Rectal smooth muscle tissue (tissue), 1 donor: ENCODE results near the gene AUNIP.

Experiments
- H3K27ac ChIP-seq: one replicate; pipeline ENCODE4 v1.7.0; 2013; ENCODE audit warnings: low read depth, low read length, inconsistent platforms
- H3K27me3 ChIP-seq: one replicate; pipeline ENCODE4 v1.7.0; 2013; ENCODE audit warnings: low read length; ENCODE audit not compliant: control insufficient read depth, insufficient read depth
- H3K36me3 ChIP-seq: one replicate; pipeline ENCODE4 v1.7.0; 2013; ENCODE audit warnings: low read length; ENCODE audit not compliant: control insufficient read depth, insufficient read depth
- H3K4me1 ChIP-seq: one replicate; pipeline ENCODE4 v1.7.0; 2013; ENCODE audit warnings: low read length; ENCODE audit not compliant: control insufficient read depth, insufficient read depth
- H3K4me3 ChIP-seq: one replicate; pipeline ENCODE4 v1.7.0; 2013; ENCODE audit warnings: low read length
- H3K9ac ChIP-seq: one replicate; pipeline ENCODE4 v1.7.0; 2013; ENCODE audit warnings: low read length

Gene AUNIP

DNA sequence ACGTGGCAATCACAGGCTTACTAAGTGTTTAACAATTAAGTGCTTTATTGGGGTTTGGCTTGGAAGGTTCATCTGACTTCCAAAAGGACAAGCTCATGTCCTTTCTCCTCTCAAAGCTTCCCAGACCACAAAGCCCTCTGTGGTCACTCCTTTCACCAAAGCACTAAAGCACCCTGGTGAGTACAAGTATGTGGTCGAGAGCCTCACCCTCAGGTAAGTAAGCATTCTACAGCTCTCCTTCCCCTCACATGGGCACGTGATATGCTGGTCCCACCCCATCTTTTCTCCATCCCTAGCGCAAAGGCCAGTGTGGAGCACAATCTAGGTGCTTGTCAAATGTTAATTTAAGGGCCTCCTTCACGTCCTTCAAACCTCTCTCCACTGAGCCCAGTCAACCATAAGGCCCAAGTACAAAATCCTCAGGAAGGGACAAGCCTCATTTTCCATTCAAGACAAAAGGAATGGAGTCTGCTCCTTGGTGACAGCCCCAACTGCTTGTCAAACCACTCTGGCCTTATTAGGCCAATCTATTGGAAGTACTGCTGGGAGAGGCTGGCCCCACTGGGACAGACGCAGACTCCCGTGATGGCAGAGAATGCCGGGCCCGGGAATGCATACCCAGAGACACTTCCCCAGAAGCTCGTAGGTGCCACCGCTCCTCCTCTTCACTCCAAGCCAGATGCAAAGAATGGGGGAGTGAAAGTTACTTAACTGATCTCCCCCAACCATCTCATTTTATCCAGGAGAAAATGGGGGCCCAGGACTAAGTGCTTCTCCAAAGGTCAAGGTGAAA lies 39.2 kb upstream of the AUNIP start:
- Histone ChIP-seq H3K36me3 (peaks cover 10% of the 10 kb centered on the region), H3K4me3 (no peak overlapping the region), H3K9ac (no peak overlapping the region), H3K4me1 (no peaks in the 10 kb centered on the region), H3K27ac (no peak overlapping the region), H3K27me3 (no peaks in the 10 kb centered on the region)

DNA sequence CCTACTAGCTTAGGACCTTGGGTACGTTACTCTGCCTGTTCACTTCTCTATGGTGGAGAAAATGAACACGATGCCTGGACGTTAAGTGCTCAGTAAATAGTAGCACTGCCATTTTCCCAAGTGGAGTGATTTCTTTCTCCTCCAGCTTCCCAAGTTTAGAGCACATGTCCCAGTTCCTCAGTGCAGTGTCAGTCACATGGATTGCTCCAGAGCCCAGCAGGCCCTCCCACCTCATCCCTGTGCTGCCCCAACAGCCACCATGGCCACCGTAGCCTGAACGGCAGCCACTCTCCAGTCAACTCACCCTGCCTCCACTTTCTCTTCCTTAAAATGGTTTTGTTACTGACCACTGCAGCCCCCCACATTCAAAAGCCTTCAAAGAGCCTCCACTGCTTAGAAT lies 38.5 kb upstream of the AUNIP start:
- no peak overlapping the region for H3K9ac ChIP-seq
- no peak overlapping the region for H3K27ac ChIP-seq
- peaks cover 10% of the 10 kb centered on the region for H3K36me3 ChIP-seq
- H3K27me3 ChIP-seq = no peaks in the 10 kb centered on the region
- peaks cover under 1% of the 10 kb centered on the region for H3K4me1 ChIP-seq
- H3K4me3 ChIP-seq = no peak overlapping the region

DNA sequence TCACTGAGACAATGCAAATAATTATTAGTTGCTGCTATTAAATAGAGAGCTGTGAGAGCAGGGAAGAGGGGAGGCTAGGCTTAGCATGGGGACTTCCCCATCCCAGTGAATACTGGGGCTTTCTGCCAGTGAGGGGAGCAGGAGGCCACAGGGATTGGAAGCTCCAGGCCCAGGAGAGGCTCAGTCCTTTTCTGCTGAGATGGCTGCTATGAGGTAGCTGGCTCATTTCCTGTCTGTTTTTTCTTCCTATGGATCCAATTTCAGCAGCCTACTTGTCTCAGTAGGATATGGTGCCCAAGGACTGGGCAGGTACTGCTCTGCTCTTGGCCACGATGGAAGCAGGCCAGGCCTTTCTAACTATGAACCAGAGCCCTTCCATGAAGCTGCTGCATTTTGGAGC lies 37.0 kb upstream of the AUNIP start:
- Histone ChIP-seq H3K27me3 (no peaks in the 10 kb centered on the region), H3K4me1 (peaks cover 5% of the 10 kb centered on the region), H3K4me3 (no peak overlapping the region), H3K9ac (no peak overlapping the region), H3K36me3 (peaks cover 8% of the 10 kb centered on the region), H3K27ac (no peak overlapping the region)

DNA sequence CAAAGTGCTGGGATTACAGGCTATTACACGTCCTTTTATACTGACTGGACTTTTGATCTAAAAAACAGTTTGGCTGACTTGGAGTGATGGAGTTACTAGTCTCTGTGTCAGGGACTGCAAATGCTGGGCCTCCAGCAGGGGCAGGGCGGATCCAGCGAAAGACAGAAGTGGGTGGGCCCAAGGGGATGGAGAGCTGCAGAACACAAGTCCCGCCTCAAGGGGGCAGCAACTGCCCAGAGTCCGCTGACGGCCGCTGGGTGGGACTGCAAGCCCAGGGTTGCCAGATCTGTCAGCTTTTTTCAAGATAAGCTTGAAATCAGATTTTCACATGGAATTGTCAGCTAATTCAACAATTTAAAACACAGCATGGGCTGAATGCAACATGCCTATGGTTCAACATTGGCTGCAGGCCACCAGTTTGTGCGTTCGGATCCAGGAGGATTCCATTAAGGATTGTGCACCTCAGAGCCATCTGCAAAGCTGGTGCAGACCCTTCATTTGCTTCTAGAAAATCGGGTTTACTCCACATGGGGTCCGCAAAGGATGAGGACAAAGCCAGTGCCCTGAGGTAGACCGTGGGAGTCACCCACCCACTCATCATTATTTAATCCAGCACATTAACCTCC lies 36.2 kb upstream of the AUNIP start:
- no peak overlapping the region for H3K27ac ChIP-seq
- no peak overlapping the region for H3K9ac ChIP-seq
- no peak overlapping the region for H3K4me3 ChIP-seq
- peaks cover 5% of the 10 kb centered on the region for H3K4me1 ChIP-seq
- H3K27me3 ChIP-seq = no peaks in the 10 kb centered on the region
- peaks cover 8% of the 10 kb centered on the region for H3K36me3 ChIP-seq

DNA sequence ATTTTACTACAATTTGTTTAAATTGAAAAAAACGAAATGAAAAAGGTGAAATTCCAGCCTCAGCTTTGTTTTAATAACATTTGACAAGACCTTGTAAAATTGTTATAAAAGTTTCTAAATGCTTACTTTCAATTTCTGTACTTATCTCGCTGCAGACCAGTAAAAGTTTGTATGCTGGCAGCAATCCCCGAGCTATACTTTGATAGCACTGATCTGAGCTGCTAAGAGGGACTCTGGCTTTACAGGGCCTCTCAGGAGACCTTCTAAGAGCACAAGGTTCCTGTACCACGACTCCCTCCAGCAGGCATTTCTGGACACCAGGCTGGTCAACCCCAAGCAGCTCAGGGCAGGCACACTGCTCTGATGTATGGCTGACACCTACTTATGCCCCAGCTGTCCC lies 33.9 kb upstream of the AUNIP start:
- Histone ChIP-seq H3K9ac (no peak overlapping the region), H3K27ac (no peak overlapping the region), H3K4me3 (no peak overlapping the region), H3K4me1 (peaks cover 5% of the 10 kb centered on the region), H3K27me3 (no peaks in the 10 kb centered on the region), H3K36me3 (peaks cover under 1% of the 10 kb centered on the region)

DNA sequence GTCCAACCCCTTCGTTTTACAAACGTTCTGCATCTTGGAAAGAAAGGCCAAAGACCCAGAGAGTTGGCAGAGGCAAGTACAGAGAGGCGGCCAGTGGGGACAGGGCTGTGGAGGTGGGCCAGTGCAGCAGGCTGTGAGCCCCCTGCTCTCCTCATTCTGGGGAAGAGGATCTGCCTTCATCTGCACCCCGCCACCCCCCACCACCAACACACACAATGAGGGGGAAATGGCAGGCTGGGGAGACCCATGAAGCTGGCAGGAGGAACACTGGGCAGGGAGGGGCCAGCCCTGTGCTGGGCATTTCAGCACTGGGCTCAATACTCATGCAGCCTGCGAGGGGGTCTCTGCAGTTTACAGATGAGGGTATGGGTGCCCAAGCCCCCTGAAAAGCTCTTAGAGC lies 32.3 kb upstream of the AUNIP start:
- H3K9ac ChIP-seq = no peak overlapping the region
- no peak overlapping the region for H3K4me3 ChIP-seq
- no peaks in the 10 kb centered on the region for H3K27me3 ChIP-seq
- H3K27ac ChIP-seq = no peak overlapping the region
- H3K4me1 ChIP-seq = peaks cover 5% of the 10 kb centered on the region
- H3K36me3 ChIP-seq = no peaks in the 10 kb centered on the region

DNA sequence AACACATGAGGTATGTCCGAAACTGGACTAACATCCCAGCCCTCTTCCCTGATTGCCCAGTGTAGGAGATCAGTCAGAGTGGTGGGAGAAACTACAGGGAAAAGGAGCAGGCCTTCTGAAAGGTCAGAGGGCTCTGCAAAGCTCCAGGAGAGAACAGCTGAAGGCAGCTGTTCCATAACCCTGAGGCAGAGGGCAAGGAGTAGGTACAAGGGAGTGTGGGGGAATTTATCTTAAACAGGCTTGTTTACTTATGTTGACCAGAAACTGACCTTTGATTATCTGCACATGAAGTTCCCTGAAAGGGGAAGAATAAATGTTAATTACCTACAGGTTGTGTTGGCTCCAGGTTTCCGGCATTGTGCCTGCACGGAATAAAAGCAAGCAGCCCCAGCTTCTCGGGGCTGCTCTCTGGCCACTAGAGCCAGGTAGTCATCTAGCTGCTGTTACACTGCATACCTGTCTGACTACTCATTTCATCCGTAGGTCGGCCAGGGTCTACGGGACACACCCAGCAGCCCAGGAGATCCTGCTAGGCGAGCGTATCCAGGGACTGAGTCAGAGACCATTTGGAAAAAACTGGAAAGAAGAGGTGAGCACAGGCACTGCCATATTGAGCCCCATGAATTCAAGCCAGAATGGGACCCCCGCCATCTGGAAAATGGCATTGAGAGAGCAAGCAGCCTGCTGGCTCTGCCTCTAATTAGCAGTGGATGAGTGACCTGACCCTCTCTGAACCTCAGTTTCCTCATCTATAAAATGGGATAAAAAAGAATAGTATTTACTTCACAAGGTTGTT lies 31.2 kb upstream of the AUNIP start:
- H3K4me3 ChIP-seq = no peak overlapping the region
- H3K4me1 ChIP-seq = peaks cover 5% of the 10 kb centered on the region
- H3K9ac ChIP-seq = no peak overlapping the region
- no peak overlapping the region for H3K27ac ChIP-seq
- H3K27me3 ChIP-seq = no peaks in the 10 kb centered on the region
- no peaks in the 10 kb centered on the region for H3K36me3 ChIP-seq

DNA sequence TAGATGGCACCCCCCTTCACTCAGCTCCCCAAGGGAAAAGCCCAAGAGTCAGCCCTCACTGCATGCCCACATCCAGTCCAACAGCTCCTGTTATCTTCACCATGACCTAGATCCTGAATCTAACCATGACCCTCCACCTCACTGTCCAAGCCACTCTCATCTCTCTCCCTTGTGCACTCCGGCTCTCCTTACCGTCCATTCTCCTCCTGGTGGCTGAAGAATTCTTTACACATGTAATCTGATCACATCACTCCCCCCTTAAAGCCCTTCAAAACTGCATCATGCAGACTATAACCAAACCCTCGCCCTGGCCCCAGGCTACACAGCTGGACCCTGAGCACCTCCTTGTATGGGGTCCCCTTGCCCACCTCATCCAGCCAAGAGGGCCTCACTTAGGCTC lies 30.2 kb upstream of the AUNIP start:
- Histone ChIP-seq H3K36me3 (no peaks in the 10 kb centered on the region), H3K9ac (no peak overlapping the region), H3K4me3 (no peak overlapping the region), H3K4me1 (peaks cover 5% of the 10 kb centered on the region), H3K27me3 (no peaks in the 10 kb centered on the region), H3K27ac (no peak overlapping the region)

DNA sequence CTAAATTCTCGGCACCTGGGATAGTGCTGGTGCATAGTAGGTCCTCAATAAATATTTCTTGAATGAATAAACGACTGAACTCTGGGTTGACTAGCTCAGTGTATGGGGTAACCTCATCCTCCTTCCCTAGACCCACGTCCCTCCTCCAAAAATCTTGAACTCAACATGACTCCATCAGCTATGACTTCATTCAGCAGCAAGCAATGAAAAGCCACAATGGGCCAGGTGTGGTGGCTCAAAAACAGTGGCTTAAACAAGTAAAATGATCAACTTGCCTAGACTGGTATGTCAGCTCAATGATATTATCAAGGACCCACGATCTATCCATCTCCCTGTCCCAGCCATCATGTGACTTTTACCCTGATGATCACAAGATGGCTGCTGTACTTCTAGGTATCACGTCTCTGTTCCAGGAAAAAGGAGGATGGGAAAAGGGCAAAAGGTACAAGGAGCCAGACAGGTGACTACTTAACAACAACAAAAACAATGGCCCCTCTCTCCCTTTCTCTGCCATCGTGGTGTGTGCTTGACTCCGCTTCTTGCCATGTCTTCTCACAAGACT lies 29.2 kb upstream of the AUNIP start:
- H3K27me3 ChIP-seq = no peaks in the 10 kb centered on the region
- no peaks in the 10 kb centered on the region for H3K36me3 ChIP-seq
- H3K9ac ChIP-seq = no peak overlapping the region
- H3K27ac ChIP-seq = no peak overlapping the region
- H3K4me3 ChIP-seq = no peak overlapping the region
- H3K4me1 ChIP-seq = peaks cover 5% of the 10 kb centered on the region

DNA sequence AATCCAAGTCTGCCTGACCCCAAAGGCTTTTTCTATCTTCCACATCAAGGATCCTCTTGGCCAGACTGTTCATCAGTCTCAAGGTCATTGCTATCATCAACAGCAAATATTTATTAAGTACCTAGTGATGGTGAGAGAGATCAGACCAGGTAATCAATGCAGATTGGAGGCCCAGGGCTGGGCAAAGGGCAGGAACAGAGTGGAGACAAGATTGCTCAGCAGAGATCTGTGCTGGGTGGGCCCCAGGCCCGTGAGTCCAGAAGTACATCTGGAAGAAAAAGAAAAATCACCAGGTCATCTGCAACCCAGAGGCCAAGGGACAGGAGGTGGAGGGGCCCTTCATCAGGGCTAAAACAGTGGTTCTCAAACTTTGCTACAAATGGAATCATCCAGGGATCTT lies 26.3 kb upstream of the AUNIP start:
- Histone ChIP-seq H3K4me3 (no peak overlapping the region), H3K36me3 (no peaks in the 10 kb centered on the region), H3K4me1 (no peaks in the 10 kb centered on the region), H3K9ac (no peak overlapping the region), H3K27ac (no peak overlapping the region), H3K27me3 (no peaks in the 10 kb centered on the region)

DNA sequence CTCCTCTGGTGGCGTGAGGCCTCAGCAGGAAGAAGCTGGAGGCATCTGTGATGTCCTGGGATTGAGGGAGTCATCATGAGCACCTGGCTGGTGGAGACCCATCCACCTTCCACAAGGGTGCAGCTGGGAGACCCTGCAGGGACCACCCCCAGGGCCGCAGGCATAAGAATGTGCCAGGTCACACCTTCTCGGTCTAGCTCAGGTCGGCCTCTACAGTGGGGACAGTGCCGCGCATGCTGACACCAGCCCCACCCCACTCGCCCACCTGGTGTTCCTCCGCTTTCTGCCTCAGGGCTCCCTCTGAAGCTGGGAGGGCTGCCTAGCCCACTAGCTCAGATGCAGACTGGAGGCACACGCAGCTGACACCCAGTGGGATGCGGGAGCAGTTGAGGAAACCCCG lies 22.0 kb upstream of the AUNIP start:
- Histone ChIP-seq H3K27ac (no peak overlapping the region), H3K27me3 (no peaks in the 10 kb centered on the region), H3K4me3 (no peak overlapping the region), H3K9ac (no peak overlapping the region), H3K4me1 (no peaks in the 10 kb centered on the region), H3K36me3 (no peaks in the 10 kb centered on the region)

DNA sequence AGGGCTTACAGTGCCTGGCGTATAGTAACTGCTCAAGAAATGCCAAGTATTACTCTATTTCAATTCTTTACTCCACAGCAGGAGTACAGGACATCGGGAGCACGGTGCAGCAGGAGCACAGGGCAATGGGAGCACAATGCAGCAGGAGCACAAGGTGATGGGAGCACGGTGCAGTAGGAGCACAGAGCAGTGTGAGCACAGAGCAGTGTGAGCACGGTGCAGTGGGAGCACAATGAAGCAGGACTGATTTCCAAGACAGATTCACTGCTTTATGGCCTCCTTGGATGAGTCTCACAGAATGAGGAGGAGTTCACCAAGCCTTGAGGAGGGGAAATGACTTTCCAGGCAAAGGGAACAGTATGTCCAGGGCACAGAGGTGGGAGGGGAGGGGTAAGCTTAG lies 21.3 kb upstream of the AUNIP start:
- Histone ChIP-seq H3K27me3 (no peaks in the 10 kb centered on the region), H3K36me3 (no peaks in the 10 kb centered on the region), H3K27ac (no peak overlapping the region), H3K4me1 (no peaks in the 10 kb centered on the region), H3K4me3 (no peak overlapping the region), H3K9ac (no peak overlapping the region)
